Ishikawa (cell line): Measurements from ENCODE around the gene ZNF644.

Experiments
- CEBPB ChIP-seq: IDR thresholded peaks from 2 replicates; pipeline ENCODE4 v1.6.1; 2012
- CREB1 ChIP-seq: IDR thresholded peaks from 2 replicates; pipeline ENCODE4 v1.6.1; 2012; ENCODE audit warnings: low read depth
- EGR1 ChIP-seq: IDR thresholded peaks from 2 replicates; pipeline ENCODE4 v1.6.1; 2012
- EP300 ChIP-seq: IDR thresholded peaks from 2 replicates; pipeline ENCODE4 v1.6.1; 2012; ENCODE audit warnings: borderline replicate concordance
- NFIC ChIP-seq: IDR thresholded peaks from 2 replicates; pipeline ENCODE4 v1.6.1; 2012
- RAD21 ChIP-seq: IDR thresholded peaks from 2 replicates; pipeline ENCODE4 v1.6.1; 2012; ENCODE audit warnings: low read depth
- TAF1 ChIP-seq: IDR thresholded peaks from 2 replicates; pipeline ENCODE4 v1.6.1; 2012; ENCODE audit warnings: low read depth, mild to moderate bottlenecking
- TCF12 ChIP-seq: IDR thresholded peaks from 2 replicates; pipeline ENCODE4 v1.6.1; 2012; ENCODE audit warnings: low read depth
- TEAD4 ChIP-seq: IDR thresholded peaks from 2 replicates; pipeline ENCODE4 v1.6.1; 2012
- YY1 ChIP-seq: IDR thresholded peaks from 2 replicates; pipeline ENCODE4 v1.6.1; 2012; ENCODE audit warnings: low read depth
- TF ChIP-seq, protein P1 (sequence below): IDR thresholded peaks from 2 replicates; pipeline ENCODE4 v1.6.1; 2012; ENCODE audit warnings: low read depth, mild to moderate bottlenecking

- TF ChIP-seq TEAD4 (no peak), CEBPB (no peak), TAF1 (no peak), CREB1 (no peak), RAD21 (no peak), EP300 (no peak), YY1 (no peak), EGR1 (no peak), NFIC (no peak), TCF12 (no peak)
- TF ChIP-seq, protein P1, sequence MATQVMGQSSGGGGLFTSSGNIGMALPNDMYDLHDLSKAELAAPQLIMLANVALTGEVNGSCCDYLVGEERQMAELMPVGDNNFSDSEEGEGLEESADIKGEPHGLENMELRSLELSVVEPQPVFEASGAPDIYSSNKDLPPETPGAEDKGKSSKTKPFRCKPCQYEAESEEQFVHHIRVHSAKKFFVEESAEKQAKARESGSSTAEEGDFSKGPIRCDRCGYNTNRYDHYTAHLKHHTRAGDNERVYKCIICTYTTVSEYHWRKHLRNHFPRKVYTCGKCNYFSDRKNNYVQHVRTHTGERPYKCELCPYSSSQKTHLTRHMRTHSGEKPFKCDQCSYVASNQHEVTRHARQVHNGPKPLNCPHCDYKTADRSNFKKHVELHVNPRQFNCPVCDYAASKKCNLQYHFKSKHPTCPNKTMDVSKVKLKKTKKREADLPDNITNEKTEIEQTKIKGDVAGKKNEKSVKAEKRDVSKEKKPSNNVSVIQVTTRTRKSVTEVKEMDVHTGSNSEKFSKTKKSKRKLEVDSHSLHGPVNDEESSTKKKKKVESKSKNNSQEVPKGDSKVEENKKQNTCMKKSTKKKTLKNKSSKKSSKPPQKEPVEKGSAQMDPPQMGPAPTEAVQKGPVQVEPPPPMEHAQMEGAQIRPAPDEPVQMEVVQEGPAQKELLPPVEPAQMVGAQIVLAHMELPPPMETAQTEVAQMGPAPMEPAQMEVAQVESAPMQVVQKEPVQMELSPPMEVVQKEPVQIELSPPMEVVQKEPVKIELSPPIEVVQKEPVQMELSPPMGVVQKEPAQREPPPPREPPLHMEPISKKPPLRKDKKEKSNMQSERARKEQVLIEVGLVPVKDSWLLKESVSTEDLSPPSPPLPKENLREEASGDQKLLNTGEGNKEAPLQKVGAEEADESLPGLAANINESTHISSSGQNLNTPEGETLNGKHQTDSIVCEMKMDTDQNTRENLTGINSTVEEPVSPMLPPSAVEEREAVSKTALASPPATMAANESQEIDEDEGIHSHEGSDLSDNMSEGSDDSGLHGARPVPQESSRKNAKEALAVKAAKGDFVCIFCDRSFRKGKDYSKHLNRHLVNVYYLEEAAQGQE, result no peak
These were observed 10.1 kb downstream of the ZNF644 start for GRCh38 chr1:91011726-91012125.
